KG1 (cell line): ENCODE measurements around the gene RYR2.

ENCODE experiments used
- DNase-seq: peaks from one replicate; lab custom pipeline; 2025; lab: John Stamatoyannopoulos, UW

The RYR2 gene

DNA sequence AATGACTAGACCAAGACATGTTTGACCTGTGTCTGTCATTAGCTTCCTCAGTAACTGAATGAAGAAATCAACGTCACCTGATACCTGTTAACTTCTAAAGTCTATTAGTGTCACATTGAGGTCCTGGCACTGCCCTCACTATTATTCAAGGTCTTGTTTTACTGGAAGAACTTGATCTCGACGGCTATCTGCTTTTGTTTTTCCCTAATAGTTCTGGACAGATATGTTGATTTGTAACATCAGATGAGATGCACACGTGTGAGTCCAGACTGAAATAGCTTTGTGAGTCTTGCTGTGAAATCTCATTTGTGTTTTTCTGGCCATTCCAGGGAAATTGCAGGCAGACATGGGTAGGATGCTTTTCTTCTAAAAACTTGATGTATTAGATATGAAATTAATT lies 159.2 kb downstream of the RYR2 start:
- no peak for DNase-seq

- no peak for DNase-seq
Observed at GRCh38 chr1:237204841-237205240, 162.9 kb downstream of the RYR2 start.

DNA sequence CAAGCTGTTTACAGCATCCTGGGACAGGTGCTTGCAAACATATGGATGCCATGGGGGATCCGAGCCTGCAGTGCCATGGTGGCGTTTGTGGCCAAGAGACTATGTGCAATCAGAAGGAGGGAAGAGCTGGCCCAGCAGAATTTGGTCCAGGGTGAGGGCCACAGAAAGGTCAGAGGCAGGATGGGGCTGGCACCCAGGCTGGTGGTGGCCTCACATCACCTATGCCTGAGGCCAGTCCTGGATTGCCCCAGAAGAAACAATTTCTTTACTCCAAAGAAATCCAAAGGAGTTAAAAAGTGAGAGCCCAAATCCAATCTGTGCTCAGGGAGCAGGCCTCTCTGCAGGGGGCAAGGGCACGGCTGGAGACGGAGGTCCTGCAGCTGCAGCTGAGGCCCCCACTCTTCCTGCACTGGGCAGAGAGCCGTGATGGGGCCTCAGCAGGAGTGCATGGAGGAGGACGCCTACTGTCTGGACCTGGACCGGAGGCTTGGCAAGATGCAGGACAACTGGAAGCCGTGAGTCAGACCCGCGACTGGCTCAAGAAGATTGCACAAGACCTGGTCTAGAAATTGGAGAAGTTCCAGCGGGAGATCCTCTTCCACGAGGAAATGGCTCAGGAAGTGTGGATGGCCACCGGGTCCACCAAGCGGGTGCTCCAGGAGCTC lies 163.5 kb downstream of the RYR2 start:
- no peak for DNase-seq

- no peak for DNase-seq
Observed at GRCh38 chr1:237206065-237206414, 164.1 kb downstream of the RYR2 start.

- no peak for DNase-seq
Observed at GRCh38 chr1:237211031-237211430, 169.0 kb downstream of the RYR2 start.

DNA sequence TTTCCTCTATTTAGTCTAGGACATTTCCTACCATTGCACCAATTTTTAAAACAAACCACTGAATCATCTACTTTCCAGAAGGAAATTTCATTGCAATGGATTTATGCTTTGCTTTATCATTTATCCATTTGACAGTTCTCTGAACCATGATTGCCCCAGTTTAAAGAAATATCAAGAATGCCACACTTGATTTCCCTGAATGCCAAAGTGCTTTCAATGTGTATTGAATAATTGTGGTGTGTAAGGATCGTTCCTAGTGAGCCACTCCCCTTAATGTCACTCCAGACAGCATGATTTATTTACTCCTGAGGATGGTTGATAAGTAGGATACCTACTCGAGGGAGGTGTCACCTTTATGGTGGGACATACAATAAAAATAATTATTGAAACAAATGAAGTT lies 169.6 kb downstream of the RYR2 start:
- DNase-seq = no peak

- no peak for DNase-seq
Observed at GRCh38 chr1:237219751-237220642, 178.0 kb downstream of the RYR2 start.

DNA sequence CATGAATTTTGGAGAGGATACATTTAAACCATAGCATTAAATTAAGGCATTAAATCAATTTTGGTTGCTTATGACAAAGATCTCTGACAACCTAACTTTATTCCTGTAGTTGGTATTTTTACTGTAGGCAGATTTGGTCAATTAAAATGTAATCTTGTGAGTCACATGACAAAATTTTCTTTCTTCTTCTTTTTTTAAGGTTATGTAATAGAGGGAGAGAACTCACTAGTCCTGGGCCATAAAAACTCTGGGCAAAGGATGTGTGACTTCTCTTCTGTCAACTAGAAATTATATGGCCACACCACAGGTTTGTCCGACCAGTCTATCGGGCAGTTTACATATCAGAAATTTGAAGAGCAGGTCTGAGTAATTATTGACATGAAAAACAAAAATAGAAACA lies 181.4 kb downstream of the RYR2 start:
- no peak for DNase-seq

GRCh38 chr1:237226177-237226944 lies 184.4 kb downstream of the RYR2 start:
- no peak for DNase-seq

DNA sequence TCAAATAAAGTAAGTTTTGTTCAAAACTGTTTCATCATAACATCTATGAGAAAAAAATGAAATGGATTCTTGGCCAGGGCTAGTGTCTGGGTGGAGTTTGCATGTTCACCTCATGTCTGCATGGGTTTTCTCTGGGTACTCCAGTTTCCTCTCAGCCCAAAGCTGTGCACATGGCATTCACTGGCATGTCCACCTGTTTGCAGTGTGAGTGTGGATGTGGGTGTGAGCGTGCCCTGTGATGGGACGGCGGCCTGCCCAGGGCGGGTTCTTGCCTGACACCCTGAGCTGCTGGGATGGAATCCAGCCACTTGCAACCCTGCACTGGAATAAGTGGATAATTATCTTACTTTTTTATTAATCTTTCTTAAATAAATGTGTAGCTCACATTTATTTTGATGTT lies 185.5 kb downstream of the RYR2 start:
- DNase-seq = no peak

- DNase-seq = no peak
Observed at GRCh38 chr1:237228421-237228820, 186.4 kb downstream of the RYR2 start.

- DNase-seq = no peak
Observed at GRCh38 chr1:237229333-237229732, 187.3 kb downstream of the RYR2 start.

GRCh38 chr1:237232501-237232900 lies 190.5 kb downstream of the RYR2 start:
- DNase-seq = no peak

DNA sequence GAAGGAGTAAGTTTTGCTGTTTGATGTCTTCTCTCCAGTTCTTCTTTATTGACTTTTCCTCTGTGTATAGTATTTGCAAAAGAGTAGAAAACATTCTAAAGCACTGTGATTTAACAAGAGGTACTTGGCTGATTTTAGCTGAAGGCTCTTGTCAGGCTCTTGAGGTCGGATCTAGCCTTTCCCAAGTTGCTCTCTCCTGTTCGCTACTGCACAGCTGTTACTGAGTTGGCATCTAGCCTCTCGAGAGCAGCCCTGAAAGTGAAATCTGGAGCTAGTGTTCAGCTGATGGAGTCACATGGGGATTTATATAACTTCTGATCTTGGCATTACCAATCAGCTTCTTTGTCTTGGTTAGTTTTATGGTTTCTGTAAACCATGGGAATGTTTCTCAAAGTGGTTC lies 193.1 kb downstream of the RYR2 start:
- no peak for DNase-seq

DNA sequence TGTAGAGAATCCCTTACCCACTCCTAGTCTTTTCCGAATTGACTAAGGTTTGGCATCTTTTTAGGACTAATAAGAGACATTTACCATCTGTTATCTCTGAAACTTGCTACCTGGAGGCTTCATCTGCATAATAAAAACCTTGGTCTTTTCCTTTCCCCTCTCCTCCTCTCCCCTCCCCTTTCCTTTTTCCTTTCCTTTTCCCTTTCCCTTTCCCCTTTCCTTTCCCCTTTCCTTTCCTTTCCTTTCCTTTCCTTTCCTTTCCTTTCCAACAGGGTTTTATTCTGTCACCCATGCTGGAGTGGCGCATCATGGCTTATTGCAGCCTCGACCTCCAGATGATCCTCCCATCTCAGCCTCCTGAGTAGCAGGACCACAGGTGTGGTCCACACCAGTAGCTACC lies 195.7 kb downstream of the RYR2 start:
- DNase-seq = no peak

GRCh38 chr1:237239248-237239647 lies 197.3 kb downstream of the RYR2 start:
- DNase-seq = no peak

GRCh38 chr1:237241038-237241437 lies 199.1 kb downstream of the RYR2 start:
- DNase-seq = no peak

DNA sequence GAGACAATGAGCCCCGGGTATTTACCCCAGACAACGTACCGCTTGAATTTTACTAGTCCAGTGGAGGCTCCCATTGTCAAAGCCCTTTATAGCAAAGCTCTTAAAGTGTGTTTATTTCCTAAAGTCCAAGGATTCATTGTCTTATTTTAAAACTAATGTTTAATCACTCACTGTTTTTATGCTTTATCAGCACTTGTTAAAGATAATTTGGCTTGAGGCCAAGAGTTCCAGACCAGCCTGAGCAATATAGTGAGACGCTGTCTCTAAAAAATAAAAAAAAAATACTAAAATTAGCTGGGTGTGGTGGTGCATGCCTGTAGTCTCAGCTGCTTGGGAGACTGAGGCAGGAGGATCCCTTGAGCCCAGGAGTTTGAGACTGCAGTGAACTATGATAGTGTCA lies 202.8 kb downstream of the RYR2 start:
- DNase-seq = no peak

- no peak for DNase-seq
Observed at GRCh38 chr1:237247442-237247841, 205.5 kb downstream of the RYR2 start.

GRCh38 chr1:237249120-237249519 lies 207.1 kb downstream of the RYR2 start:
- no peak for DNase-seq

- DNase-seq = no peak
Observed at GRCh38 chr1:237250055-237250454, 208.1 kb downstream of the RYR2 start.

GRCh38 chr1:237255071-237255470 lies 213.1 kb downstream of the RYR2 start:
- no peak for DNase-seq

DNA sequence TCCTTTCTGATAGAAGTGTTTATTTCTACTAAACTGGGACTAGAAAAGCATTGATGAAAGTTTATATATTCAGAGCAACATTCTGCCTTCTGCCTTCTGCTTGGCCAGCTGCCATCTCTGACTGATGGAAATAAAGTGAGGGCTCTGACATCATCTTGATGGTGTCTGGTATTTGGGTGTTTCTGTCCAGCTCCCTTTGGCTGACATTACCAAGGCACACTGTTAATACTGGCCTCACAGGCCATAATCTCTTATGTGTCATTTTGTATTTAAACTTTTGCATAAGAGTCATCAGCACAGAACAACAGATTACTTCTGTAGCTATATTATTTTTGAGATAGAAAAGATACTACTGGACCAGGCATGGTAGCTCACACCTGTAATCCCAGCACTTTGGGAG lies 216.9 kb downstream of the RYR2 start:
- DNase-seq = no peak
